Astrocyte of the hippocampus (primary cell): ENCODE measurements around the gene CMTM4.
A peak's percentile ranks its signal among the peaks of the same experiment; 100 is the strongest.
"Not testable (repeated sequence)": the region's sequence is repeated elsewhere in the genome, so short reads cannot be mapped to it uniquely, and the experiment has no call there.

Experiments used
- DNase-seq: peaks from one replicate; pipeline ENCODE4 v3.0.0; 2011; ENCODE audit warnings: low read depth, low spot score

CMTM4 gene

DNA sequence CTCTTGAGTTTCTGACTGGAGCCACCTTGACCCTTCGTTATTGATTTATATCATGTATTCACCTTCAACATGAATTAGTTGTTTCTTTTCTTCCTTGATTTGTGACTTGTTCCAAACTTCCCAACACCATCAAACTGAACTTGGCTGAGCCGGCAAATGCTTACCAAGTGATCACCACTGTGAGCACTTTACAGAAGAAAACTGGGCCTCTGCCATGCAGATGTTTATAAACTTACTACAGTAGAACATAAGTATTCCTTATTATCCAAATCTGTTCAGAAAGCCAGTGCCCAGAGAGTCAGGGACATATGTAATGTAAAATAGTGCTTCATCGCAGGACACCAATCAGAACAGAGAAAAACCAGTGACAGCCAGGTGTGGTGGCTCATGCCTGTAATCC lies 19.9 kb downstream of the CMTM4 start:
- DNase-seq: no peak

DNA sequence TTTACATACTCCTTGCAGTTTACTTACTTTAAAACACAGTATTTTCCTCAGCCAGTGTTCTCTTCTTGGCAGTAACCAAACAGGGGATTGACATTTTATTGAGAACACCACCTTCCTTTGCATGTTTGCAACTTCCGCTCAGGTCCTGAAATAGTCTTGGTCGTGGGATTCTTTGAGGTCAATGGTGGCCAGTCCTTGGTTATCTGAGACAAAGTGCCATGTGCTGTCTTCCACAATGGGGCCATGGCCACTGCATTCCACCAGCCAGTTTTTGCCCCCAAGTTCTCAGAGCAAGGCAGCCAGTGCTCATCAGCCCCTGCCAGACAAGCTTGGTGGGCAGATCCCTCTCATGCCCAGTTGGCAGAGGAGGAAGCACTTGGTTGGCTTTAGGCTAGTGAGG lies 22.9 kb downstream of the CMTM4 start:
- DNase-seq: no peak

DNA sequence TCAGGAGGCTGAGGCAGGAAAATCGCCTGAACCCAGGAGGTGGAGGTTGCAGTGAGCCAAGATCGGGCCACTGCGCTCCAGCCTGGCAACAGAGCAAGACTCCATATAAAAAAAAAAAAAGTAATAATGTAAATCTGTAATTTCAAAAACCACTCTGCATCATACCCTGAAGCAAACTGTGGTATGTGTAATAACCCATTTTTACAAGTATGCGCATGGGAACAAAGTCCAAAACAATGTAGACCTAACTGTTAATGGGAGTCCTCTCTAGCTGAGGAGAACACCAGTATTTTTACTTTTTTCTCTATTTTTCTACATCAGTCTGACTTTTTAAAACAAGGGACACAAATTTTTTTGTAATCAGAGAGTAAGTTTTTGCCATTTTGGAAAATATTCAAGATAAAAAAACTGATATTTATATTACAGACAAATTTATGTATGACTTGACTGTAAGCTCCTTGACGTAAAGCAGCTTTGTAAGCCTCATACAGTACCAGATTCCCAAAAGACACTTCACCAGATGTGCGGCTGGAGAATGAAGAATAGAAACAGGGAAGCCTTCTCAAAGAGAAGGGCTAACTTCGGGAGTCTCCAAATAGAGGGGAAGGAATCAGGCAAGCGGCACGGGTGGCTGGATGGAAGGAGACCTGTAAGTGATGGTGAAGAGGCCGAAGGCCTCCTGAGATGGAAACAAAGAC lies 25.7 kb downstream of the CMTM4 start:
- no peak for DNase-seq

DNA sequence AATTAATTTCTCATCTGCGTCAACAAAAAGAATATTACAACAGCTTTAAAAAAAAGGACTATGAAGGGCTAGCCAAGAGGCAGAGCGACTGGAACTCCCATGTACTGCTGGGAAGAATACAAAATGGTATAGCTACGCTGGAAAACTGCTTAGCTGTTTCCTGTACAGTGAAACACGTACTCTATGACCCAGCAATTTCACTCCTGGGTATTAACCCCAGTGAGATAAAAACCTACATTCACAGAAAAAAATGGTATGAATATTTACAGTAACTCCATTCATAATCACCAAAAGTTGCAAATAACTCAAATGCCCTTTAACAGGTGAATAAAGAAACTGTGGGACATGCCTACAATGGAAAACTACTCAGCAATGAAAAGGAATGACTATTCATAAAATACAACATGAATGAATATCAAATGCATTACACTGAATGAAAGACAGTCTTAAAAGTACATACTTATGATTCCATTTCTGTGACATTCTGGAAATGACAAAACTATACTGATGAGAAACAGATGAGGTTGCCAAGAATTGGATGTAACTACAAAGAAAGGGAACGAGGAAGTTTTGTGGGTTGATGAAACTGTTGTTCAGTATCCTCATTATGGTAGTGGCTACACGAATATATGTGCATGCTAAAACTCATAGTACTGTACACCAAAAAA lies 27.6 kb downstream of the CMTM4 start:
- DNase-seq: no peak

DNA sequence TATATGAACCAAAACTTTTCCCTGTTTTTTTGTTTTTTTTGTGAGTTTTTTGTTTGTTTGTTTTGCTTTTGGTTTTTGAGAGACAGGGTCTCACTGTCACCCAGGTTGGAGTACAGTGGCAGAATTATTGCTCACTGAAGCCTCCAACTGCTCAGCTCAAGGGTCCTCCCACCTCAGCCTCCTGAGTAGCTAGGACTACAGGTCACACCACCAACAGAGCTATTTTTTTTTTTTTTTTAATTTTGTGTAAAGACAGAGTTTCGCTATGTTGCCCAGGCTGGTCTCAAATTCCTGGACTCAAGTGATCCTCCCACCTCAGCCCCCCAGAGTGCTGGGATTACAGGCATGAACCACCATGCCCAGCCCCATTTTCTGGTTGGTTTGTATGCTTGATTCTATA lies 28.6 kb downstream of the CMTM4 start:
- DNase-seq: no peak

DNA sequence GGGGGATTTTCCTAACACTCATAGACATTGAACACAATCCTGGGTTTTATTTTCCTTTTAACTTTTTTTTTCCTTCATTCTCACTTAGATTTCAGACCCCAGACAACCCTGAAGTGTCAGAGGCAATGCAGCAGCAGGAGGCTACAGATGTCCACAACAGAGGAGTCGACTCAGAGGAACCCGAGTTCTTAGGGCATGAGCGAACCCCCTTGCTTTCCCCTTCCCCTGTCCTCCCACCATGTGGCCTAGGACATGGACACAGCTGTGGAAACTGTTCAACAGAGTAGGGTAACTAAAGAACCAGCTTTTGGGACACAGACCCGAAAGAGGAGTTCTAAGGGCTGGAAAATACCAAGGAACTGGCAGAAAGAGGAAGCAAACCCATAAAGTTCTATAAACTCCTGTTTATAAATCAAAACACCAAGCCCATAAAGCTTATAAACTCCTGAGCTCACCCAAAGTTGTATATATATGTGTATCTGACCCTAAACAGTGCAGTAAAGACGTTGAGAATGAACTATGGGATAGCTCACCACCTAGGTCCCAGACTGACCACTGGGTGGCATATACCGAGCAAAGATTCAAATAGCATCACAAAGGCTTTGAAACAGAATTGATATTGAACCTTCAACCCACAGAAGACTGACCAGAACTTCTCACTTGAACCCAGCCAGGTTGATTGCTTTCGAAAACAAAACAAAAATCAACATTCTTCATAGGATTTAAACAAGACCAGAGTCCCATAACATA lies 33.9 kb downstream of the CMTM4 start:
- DNase-seq: peak; percentile 52

DNA sequence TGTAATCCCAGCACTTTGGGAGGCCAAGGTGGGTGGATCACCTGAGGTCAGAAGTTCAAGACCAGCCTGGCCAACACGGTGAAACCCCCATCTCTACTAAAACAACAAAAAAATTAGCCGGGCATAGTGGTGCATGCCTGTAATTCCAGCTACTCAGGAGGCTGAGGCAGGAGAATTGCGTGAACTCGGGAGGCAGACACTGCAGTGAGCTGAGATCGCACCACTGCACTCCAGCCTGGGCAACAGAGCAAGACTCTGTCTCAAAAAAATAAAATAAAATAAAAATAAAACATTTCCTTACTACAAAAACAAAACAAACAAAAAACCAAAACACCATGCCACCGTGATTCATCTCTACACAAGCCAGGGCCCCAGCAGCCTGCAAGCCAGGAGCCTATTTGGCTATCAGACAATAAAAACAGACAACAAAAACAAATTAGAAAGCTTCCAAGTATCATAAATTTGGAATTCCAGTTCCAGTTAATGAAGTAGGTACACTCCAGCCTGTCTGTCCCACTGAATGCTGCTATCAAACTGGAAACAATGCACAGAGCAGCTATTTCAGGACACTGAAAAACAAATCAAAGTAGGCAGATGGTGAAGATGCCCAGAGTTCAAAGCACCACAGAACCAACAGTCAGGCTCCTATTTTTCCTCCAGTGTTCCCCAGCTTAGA lies 34.7 kb downstream of the CMTM4 start:
- not testable (repeated sequence) for DNase-seq

DNA sequence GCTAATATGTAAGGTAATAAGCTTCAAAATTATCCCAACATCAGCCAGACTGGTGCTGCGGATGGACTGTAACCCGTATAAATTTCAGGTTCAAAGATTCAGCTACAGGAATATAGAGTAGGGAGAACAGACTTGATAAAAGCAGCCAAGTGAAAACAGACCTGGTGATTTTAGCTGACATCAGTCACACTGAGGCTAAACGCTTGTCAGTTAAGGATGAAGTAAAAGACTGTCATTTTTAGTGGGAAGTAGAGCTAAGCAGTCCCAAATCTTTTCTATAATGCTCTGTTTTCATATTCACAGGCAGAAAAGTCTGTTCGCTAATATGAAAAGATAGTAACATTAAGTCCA lies 35.4 kb downstream of the CMTM4 start:
- DNase-seq: no peak

DNA sequence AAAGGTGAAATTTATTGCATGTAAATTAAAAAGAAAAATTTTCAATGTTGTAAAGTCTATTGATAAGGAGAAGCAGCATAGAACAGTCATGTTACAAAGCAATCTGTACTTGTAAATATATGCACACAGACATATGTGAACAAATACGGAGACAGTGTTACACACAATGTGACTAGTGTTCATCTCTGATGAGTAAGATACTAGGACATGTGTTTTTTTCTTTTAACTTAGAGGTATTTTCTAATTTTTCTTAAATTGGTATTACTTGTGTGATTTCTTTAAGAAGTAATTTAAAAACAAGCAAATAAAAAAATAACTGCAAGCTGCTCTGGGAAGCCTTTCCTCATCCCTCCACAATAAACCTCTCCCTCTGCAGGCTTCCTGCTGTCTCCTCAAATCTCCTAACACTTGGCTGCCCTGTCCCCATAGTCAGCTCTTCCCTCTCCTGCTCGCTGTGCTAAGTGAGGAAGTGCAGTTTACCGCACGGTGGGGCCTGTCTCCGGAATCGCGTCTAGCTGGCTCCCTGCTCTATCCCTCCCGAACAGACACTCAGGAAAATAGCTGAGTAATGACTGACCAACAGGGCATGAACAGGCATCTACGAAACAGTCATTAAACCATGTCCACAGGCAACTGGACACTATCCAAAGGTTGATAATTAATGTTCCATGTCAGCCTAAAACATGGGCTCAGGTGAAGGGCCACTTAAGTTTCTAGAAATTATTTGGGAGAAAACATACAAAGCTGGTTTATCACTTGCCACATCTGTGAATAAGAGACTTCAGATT lies 35.9 kb downstream of the CMTM4 start:
- DNase-seq: peak; percentile 83

DNA sequence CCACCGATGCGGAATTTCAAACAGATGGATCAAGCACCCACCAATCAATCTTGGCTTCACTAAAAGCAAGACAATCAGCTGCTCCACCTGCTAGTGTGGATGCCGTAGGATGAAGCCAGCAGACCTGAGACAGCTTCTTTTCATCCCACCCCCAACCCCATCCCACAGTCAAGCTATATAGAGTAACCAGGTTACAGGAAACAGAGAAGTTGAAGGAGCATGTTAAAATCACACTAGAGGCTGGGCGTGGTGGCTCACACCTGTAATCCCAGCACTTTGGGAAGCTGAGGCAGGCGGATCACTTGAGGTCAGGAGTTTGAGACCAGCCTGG lies 37.7 kb downstream of the CMTM4 start:
- DNase-seq: no peak

DNA sequence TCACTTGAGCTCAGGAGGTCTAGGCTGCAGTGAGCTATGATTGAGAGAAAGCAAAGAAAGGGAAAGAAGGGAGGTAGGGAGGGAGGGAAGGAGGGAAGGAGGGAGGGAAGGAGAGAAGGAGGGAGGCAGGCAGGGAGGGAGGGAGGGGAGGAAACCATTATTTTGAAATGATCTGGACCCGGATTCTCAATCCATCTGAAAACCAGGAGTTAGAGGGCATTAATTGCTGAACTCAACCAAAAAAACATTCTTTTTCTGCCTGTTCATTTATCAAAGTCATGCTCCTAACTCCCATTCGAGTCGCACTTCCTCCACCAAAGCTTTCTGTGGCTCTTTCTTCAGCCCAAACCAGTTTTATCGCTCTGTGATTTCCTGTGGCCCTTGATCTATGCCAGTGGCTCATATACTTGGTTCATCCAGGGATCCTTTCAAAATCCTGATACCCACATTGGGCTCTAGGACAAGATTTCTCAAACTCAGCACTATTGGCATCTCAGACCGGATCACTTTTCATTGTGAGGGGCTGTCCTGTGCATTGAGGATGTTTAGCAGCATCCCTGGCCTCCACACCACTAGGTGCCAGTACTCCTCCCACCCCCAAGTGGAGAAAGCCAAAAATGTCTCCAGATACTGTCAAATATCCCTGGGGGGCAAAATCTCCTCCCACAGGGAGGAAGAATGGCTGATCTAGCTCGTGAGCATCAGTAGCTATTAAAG lies 38.2 kb downstream of the CMTM4 start:
- no peak for DNase-seq

DNA sequence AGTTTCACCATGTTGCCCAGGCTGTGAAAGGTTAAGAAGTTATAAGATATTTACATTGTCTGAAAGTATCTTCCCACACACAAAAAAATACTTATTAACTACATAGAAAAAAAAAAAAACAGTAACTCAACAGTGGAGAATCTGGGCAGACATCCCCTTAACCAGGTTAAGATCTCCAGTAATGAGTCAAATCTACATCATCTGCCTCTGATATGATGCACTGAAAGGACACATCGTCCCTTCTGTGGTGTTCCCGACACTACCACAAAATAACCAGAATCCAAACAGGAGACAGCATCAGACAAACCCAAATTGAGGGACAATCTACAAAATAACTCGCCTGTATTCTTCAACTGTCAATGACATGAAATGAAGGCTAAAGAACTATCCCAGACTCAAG lies 40.0 kb downstream of the CMTM4 start:
- no peak for DNase-seq

DNA sequence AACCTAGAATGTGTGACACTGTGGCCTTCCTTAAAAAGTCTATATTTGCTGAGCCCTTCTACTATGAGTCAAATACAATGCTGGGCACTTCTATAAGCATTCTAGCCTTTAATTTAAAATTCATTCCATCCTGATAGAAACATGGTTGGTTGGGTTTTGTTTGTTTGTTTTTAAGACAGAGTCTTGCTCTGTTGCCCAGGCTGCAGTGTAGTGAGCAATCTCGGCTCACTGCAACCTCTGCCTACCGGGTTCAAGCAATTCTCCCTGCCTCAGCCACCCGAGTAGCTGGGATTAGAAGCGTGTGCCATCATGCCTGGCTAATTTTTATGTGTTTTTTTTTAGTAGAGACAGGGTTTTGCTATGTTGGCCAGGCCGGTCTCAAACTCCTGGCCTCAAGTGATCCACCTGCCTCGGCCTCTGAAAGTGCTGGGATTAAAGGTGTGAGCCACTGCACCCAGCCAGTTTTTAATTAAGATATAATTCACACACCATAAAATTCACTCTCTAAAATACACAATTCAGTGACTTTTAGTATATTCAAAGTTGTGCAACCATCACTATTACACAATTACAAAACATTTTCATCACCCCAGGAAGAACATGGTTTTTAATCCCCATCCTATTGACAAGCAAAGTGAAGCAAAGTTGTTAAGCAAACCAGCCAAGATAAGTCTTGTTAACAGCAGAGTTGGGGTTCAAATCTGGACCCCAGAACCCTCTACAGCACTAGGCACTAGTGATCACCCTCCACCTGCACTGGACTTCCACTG lies 42.8 kb downstream of the CMTM4 start:
- no peak for DNase-seq

DNA sequence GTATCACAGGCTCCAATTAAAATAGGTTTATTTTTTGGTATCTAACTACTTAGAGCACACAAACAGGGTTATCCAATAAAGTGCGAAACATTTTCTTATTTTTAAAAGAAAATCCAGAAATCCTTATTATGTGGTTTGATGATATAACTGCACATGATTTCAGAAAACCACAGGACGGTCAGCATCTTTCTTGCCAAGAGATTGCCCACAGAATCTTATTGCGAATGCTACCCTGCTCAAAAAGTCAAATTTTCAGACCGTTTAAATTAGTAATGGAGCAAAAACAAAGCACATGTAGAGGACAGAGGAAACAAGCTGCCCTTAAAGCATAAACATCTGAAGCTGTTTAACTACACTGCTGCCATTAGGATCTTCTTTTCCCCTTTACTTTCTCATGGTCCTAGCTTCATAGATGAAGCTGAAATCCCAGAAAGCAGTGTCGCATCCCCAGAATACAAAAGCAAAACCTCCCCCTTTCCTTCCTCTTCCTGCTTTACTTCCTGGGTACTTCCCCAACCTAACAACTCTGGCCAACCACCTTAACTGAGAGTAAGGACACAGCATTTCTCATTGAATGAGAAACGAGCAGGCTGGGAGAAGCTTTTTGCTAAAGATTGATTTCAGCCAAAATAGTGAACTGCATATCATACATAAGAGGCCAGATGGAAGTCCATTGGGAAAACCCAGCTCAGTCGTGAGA lies 43.7 kb downstream of the CMTM4 start:
- DNase-seq: no peak

DNA sequence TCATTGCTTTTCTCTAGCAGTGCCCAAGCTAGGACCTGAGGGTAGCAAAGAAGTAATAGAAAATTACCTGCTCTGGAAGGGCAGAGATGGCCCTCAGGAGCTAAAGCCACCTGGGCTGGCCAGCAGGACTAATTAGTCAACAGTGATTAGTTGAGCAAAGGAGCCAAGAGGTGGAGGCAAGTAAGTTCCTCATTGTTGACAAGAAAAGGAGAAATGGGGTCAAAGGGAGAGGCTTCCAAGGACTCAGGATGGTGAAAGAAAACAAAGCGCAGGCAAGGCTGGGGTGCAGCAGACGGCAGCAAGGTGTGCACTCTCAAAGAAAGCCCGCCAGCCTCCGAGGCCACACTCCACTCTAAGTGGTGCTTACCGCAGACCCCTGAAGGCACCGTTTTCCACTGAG lies 44.6 kb downstream of the CMTM4 start:
- DNase-seq: no peak

DNA sequence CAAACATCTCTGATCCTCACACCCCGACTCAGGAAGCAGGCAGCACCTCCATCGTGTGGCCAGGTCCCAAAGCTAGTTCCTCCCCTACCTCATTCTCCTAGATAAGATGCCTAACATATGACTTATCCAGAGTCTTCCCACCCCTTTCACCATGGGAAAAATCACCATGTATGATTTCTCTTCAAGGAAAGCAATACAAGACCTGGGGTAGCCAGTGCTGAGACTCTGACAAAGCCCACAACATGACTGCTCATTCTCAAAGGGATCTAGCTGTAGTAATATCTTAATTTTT lies 45.1 kb downstream of the CMTM4 start:
- no peak for DNase-seq

DNA sequence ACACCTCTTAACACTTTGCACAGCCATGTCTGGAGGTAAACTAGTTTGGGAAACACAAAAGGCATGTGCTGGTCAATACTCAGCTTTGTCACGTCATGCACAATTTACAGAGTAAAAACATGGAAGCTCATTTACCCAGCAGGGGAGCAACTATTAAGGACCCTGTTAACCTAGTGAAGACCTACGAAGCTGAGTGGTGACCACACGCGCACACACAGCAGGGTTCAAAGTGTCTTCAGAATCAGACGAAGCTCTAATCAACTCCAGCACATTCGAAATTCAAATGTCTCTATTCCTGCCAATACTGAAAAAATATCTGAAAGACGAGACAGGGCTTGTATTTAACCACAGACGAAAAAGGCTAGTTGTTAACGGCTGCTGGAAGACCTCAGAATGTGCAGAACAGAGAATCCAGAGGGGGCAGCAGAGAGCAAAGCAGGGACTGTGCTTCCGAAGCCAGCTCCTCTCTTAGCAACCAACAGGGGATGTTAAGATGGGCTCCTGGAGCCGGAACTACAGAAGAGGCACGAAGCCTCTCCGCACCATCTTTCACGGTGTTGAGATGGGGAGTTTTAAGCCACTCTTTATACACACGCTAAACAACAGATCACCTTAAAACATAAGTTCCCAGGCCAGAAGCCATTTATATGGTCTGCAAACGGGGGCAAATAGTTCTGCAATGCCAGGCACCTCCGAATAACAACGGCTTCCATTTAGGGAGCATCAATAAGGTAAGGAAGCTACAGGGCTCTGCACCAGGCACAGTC lies 45.7 kb downstream of the CMTM4 start:
- peak; percentile 92 for DNase-seq

DNA sequence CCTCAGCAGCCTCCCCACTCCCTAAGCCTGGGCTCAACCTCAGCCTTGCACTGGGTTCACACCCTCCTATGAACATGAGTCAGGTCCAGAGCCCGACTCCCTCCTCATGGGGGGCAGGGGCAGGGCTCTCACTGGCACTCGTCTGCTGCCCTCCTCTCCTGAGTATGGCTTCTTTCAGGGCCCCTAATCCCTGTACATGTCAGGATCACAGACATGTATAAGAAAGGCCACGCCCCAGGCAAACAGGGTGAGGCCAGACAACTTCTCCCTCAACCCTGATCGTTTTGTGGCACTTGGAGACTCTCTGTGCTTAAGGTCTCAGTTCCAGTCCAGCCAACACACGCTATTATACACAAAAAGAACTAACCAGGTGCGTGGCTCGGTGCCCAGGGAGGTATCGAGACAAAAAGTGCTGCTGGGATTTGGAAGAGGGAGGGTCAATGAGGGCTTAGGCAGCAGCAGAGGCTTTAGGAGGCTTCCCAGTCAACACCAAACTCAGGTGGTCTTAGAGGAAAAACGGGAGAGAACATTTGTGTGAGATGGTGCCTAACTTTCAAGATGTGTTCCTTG lies 46.8 kb downstream of the CMTM4 start:
- DNase-seq: no peak

DNA sequence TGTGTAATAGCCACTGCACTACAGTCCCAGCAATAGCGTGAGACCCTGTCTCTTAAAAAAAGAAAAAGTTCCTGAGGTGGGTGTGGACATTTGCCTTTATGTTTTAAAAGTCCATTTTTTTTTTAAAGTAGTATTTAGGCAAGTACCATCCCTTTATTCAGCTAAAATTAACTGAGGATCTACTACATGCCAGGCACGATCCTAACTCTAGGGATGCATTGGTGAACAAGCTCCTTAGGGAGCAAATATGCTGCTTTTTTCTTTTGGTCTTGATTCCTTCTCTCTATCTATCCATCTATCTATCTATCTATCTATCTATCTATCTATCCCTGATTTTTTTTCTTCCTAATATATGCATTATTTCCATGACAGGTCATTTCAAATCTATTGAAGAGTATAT lies 47.4 kb downstream of the CMTM4 start:
- DNase-seq: no peak
